B cell (primary cell): Measurements from ENCODE around the gene KCNH1. TPM values are rescaled to one million over a fixed set of nuclear protein-coding genes. Genes with fewer than 3 reads are reported as not detected.

Experiments used
- ATAC-seq: fragments of 200-7000 bp; cut with Tn5 transposase; one replicate; pipeline ENCODE4 v1.10.0; 2021; ENCODE audit warnings: low read depth, mild to moderate bottlenecking, moderate number of reproducible peaks, moderate library complexity
- CTCF ChIA-PET: fragments of 350-600 bp; sonication (Branson Sonifier 250); formaldehyde crosslinking; loops from one replicate; lab custom pipeline; 2021; ENCODE audit warnings: antibody characterized with exemption, inconsistent platforms; lab: Charles Lee
- POLR2A ChIA-PET: fragments of 350-600 bp; sonication (Branson Sonifier 250); formaldehyde crosslinking; loops from one replicate; lab custom pipeline; 2021; ENCODE audit warnings: antibody characterized with exemption; lab: Charles Lee
- DNase-seq: peaks from one replicate; pipeline ENCODE4 v3.0.0; 2013
- H2AFZ ChIP-seq: 2 replicates; pipeline ENCODE4 v1.6.1; 2012; ENCODE audit warnings: mild to moderate bottlenecking, low read depth, low read length; ENCODE audit not compliant: insufficient read depth, poor library complexity, severe bottlenecking
- H3K27ac ChIP-seq, 2 donors: 1 replicate in 1 of 2; 2 replicates in 1 of 2; pipeline ENCODE4 v1.5.1; 2012 to 2013; ENCODE audit warnings: low read length in 2 of 2, mild to moderate bottlenecking in 2 of 2, moderate library complexity in 1 of 2
- H3K27me3 ChIP-seq, 4 experiments: fragments of 200-600 bp in 1 of 4; sonication (generic) in 1 of 4; replicated peaks in 1 of 4; 1 replicate in 2 of 4; 2 replicates in 2 of 4; pipeline versions ENCODE4 v1.6.1 to v1.7.0; 2013 to 2016; ENCODE audit warnings: low read length in 3 of 4, mild to moderate bottlenecking in 2 of 4, mixed read lengths in 1 of 4, moderate library complexity in 1 of 4; ENCODE audit not compliant: insufficient read depth in 4 of 4, control insufficient read depth in 3 of 4; ENCODE audit errors: control extremely low read depth in 1 of 4
- H3K36me3 ChIP-seq, 2 experiments: replicated peaks in 1 of 2; 1 replicate in 1 of 2; 2 replicates in 1 of 2; pipeline versions ENCODE4 v1.6.1 to v1.7.1; 2013; ENCODE audit warnings: low read length in 1 of 2; ENCODE audit not compliant: insufficient read depth in 2 of 2, control insufficient read depth in 1 of 2; ENCODE audit errors: control extremely low read depth in 1 of 2, extremely low read depth in 1 of 2
- H3K4me1 ChIP-seq, 2 donors: fragments of 200-600 bp in 1 of 2; sonication (generic) in 1 of 2; 1 replicate in 1 of 2; 2 replicates in 1 of 2; pipeline versions ENCODE4 v1.5.1 to v1.6.1; 2013 to 2017; ENCODE audit warnings: low read length in 2 of 2; ENCODE audit not compliant: control insufficient read depth in 2 of 2, insufficient read depth in 2 of 2
- H3K4me2 ChIP-seq: replicated peaks from 2 replicates; pipeline ENCODE3; 2012; ENCODE audit warnings: mild to moderate bottlenecking, low read depth, low read length; ENCODE audit not compliant: poor library complexity, severe bottlenecking
- H3K4me3 ChIP-seq, 5 experiments: fragments of 200-600 bp in 1 of 5; sonication (generic) in 1 of 5; 1 replicate in 3 of 5; 2 replicates in 2 of 5; pipeline versions ENCODE4 v1.5.1 to v1.7.0; 2011 to 2016; ENCODE audit warnings: low read length in 4 of 5, mild to moderate bottlenecking in 4 of 5, low read depth in 2 of 5, control low read depth in 1 of 5, moderate library complexity in 1 of 5; ENCODE audit not compliant: insufficient read depth in 1 of 5; ENCODE audit errors: control extremely low read depth in 1 of 5, extremely low read depth in 1 of 5
- H3K79me2 ChIP-seq: fragments of 200-600 bp; sonication (generic); one replicate; pipeline ENCODE4 v1.6.0; 2016; ENCODE audit warnings: low read length; ENCODE audit not compliant: control insufficient read depth, insufficient read depth
- H3K9ac ChIP-seq: fragments of 200-600 bp; sonication (generic); 2 replicates; pipeline ENCODE4 v1.6.1; 2017; ENCODE audit warnings: mild to moderate bottlenecking, low read length, moderate library complexity
- H3K9me3 ChIP-seq, 3 donors: one replicate each; pipeline versions ENCODE4 v1.6.1 to v1.7.1; 2013; ENCODE audit warnings: low read length in 2 of 3; ENCODE audit not compliant: control insufficient read depth in 2 of 3, insufficient read depth in 1 of 3; ENCODE audit errors: control extremely low read depth in 1 of 3
- H4K20me1 ChIP-seq: 2 replicates; pipeline ENCODE4 v1.6.0; 2012; ENCODE audit warnings: mild to moderate bottlenecking, low read length; ENCODE audit not compliant: insufficient read depth, control insufficient read depth, poor library complexity, severe bottlenecking
- H3K27ac Mint-ChIP-seq: one replicate; pipeline ENCODE4 v1.8.0; 2021; ENCODE audit warnings: mixed read lengths
- H3K27me3 Mint-ChIP-seq: one replicate; pipeline ENCODE4 v1.8.0; 2021; ENCODE audit warnings: mixed read lengths
- H3K4me1 Mint-ChIP-seq: one replicate; pipeline ENCODE4 v1.8.0; 2021; ENCODE audit warnings: mixed read lengths
- H3K4me3 Mint-ChIP-seq: one replicate; pipeline ENCODE4 v1.8.0; 2021; ENCODE audit warnings: mixed read lengths
- H3K9me3 Mint-ChIP-seq: one replicate; pipeline ENCODE4 v1.8.0; 2022; ENCODE audit warnings: mixed read lengths; ENCODE audit not compliant: insufficient read depth
- CTCF ChIP-seq: fragments of 200-600 bp; IDR thresholded peaks from one replicate; pipeline ENCODE4 v1.8.0; 2022; ENCODE audit warnings: antibody characterized with exemption, mild to moderate bottlenecking
- EZH2 ChIP-seq: IDR thresholded peaks from 2 replicates; pipeline ENCODE4 v1.6.1; 2012; ENCODE audit warnings: borderline replicate concordance, low read depth, mild to moderate bottlenecking, moderate library complexity, low read length; ENCODE audit not compliant: insufficient read depth, poor library complexity, severe bottlenecking
- WGBS: methylation state at CpG from one replicate; pipeline ENCODE4 v1.1.5; 2013; ENCODE audit warnings: missing lambda C conversion rate; ENCODE audit not compliant: insufficient coverage; 5-methylcytosine and 5-hydroxymethylcytosine counted together
- intact Hi-C: fragments of 100-400 bp; cut with micrococcal nuclease; formaldehyde crosslinking; loops from one replicate; pipeline ENCODE4 v1.10.0; 2022
- polyA plus RNA-seq: library from polyadenylated mRNA; depleted of rRNA; stranded (reverse); fragments of >200 nt; gene quantifications from 2 replicates; pipeline ENCODE4 v1.2.3, GENCODE V29; 2012
- total RNA-seq, 2 donors: library from RNA; stranded (reverse); fragments of 120-200 nt in 1 of 2; gene quantifications; 1 replicate in 1 of 2; 2 replicates in 1 of 2; pipeline versions ENCODE4 v1.2.3 to v1.2.4, GENCODE V29; 2013 to 2022

Gene KCNH1
- total and polyA plus RNA-seq, 2 donors (not counting 1 experiment from before 2014, with no cell fraction given): not detected

- 100% methylated on average over 1 of the region's 2 CpGs for WGBS
- Histone ChIP-seq H3K79me2 (no peaks in the 10 kb centered on the region), H2AFZ (no peak overlapping the region), H3K27ac (no peak overlapping the region), H3K4me1 (no peaks in the 10 kb centered on the region), H3K9ac (no peak overlapping the region), H3K9me3 (peaks cover 0 to 2% (median 0%) of the 10 kb centered on the region in 3 donors), H3K36me3 (no peaks in the 10 kb centered on the region), H3K4me3 (no peak overlapping the region), H4K20me1 (no peaks in the 10 kb centered on the region), H3K4me2 (no peak overlapping the region), H3K27me3 (no peaks in the 10 kb centered on the region)
- TF ChIP-seq CTCF (no peak), EZH2 (no peak)
- Mint-ChIP-seq H3K4me3 (no peak overlapping the region), H3K27me3 (peaks cover 18% of the 10 kb centered on the region), H3K9me3 (no peaks in the 10 kb centered on the region), H3K4me1 (no peaks in the 10 kb centered on the region), H3K27ac (no peak overlapping the region)
- intact Hi-C loops: no loop called here
- CTCF ChIA-PET: no interaction called here
- no peak for ATAC-seq
- POLR2A ChIA-PET: no interaction called here
- no peak for DNase-seq
Measured at GRCh38 chr1:211024901-211025300, 109.0 kb downstream of the KCNH1 start.

- Histone ChIP-seq H3K36me3 (no peaks in the 10 kb centered on the region), H3K79me2 (no peaks in the 10 kb centered on the region), H3K9me3 (peaks cover 0 to 2% (median 2%) of the 10 kb centered on the region in 3 donors), H2AFZ (no peak overlapping the region), H3K4me2 (no peak overlapping the region), H3K4me3 (no peak overlapping the region), H3K27ac (no peak overlapping the region), H3K4me1 (no peaks in the 10 kb centered on the region), H4K20me1 (no peaks in the 10 kb centered on the region), H3K27me3 (no peaks in the 10 kb centered on the region), H3K9ac (no peak overlapping the region)
- no peaks in the 10 kb centered on the region for H3K4me1 Mint-ChIP-seq
- ATAC-seq (no peak), DNase-seq (no peak)
- no peaks in the 10 kb centered on the region for H3K9me3 Mint-ChIP-seq
- intact Hi-C loops: no loop called here
- CTCF ChIA-PET: no interaction called here
- peaks cover 29% of the 10 kb centered on the region for H3K27me3 Mint-ChIP-seq
- no peak overlapping the region for H3K27ac Mint-ChIP-seq
- no peak overlapping the region for H3K4me3 Mint-ChIP-seq
- POLR2A ChIA-PET: no interaction called here
- TF ChIP-seq CTCF (no peak), EZH2 (no peak)
- WGBS: no CpG with 5 or more reads among the region's 1 CpG
Measured at GRCh38 chr1:211019266-211019665, 114.7 kb downstream of the KCNH1 start.
